ENCODE results near the gene PILRA. TPM values are rescaled to one million over a fixed set of nuclear protein-coding genes. Genes with fewer than 3 reads are reported as not detected.
"Not testable (repeated sequence)": the region's sequence is repeated elsewhere in the genome, so short reads cannot be mapped to it uniquely, and the experiment has no call there.

PILRA gene
- polyA plus RNA-seq, 1 of the 3 experiments (the other 2 are of a cell fraction) = 0.89 TPM

GRCh38 chr7:100364480-100364879 is 8.8 kb upstream of the PILRA start:
- no peaks in the 10 kb centered on the region for H3K9me3 ChIP-seq
- H3K9me2 ChIP-seq = no peaks in the 10 kb centered on the region
- ChIA-PET CTCF (interaction anchor here (0.9 to 2.1 kb wide), 4 partner anchors 10 to 104 kb away, joined by 3 to 7 read pairs (median 4); no protein-coding TSS in a partner anchor), POLR2A (interaction anchor here (1.1 kb wide), 1 partner anchor 17 kb away, joined by 3 read pairs; no protein-coding TSS in a partner anchor)
- TF ChIP-seq MEF2A (IDR thresholded peaks at IDR 0.05; ENCODE audit: borderline replicate concordance, low read depth) = no peak
- TF ChIP-seq EZH2phosphoT487 (IDR thresholded peaks at IDR 0.05; ENCODE audit: borderline replicate concordance, low read depth) = no peak
- TF ChIP-seq MXI1 (IDR thresholded peaks at IDR 0.05; ENCODE audit: low read depth, low read length) = no peak
- TF ChIP-seq IRF3 (IDR thresholded peaks at IDR 0.05; ENCODE audit: low read depth, low read length) = no peak
- TF ChIP-seq POLR2AphosphoS5 (IDR thresholded peaks at IDR 0.05; ENCODE audit: low read depth, low read length) = peak; percentile 45; the same call in 1 of the 2 replicates
- TF ChIP-seq, protein P1, sequence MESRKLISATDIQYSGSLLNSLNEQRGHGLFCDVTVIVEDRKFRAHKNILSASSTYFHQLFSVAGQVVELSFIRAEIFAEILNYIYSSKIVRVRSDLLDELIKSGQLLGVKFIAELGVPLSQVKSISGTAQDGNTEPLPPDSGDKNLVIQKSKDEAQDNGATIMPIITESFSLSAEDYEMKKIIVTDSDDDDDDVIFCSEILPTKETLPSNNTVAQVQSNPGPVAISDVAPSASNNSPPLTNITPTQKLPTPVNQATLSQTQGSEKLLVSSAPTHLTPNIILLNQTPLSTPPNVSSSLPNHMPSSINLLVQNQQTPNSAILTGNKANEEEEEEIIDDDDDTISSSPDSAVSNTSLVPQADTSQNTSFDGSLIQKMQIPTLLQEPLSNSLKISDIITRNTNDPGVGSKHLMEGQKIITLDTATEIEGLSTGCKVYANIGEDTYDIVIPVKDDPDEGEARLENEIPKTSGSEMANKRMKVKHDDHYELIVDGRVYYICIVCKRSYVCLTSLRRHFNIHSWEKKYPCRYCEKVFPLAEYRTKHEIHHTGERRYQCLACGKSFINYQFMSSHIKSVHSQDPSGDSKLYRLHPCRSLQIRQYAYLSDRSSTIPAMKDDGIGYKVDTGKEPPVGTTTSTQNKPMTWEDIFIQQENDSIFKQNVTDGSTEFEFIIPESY (IDR thresholded peaks at IDR 0.05; ENCODE audit: borderline replicate concordance, low read depth) = no peak
- TF ChIP-seq RFX5 (IDR thresholded peaks at IDR 0.05; ENCODE audit: low read length) = no peak
- H4K20me1 ChIP-seq (ENCODE audit: insufficient read depth) = no peaks in the 10 kb centered on the region
- H2AFZ ChIP-seq (ENCODE audit: low read depth) = no peak overlapping the region
- H3K79me2 ChIP-seq (ENCODE audit: insufficient read depth) = no peaks in the 10 kb centered on the region
- no peak overlapping the region for H3K4me2 ChIP-seq
- H3K4me3 ChIP-seq (ENCODE audit: low read depth in 2 of 2, low read length in 1 of 2) = no peak overlapping the region
- no peak for DNase-seq
- no peak overlapping the region for H3K9ac ChIP-seq
- no peaks in the 10 kb centered on the region for H3K4me1 ChIP-seq (ENCODE audit: control insufficient read depth in 1 of 2, insufficient read depth in 2 of 2, low read depth in 1 of 2, low read length in 1 of 2)
- no peaks in the 10 kb centered on the region for H3K27me3 ChIP-seq (ENCODE audit: insufficient read depth)
- H3F3A ChIP-seq (replicated peaks; ENCODE audit: insufficient read depth) = peaks cover 26% of the 10 kb centered on the region
- peaks cover 26 to 53% of the 10 kb centered on the region in 2 experiments for H3K36me3 ChIP-seq (replicated peaks in 1 of 2; ENCODE audit: control insufficient read depth in 1 of 2, insufficient read depth in 2 of 2, low read length in 1 of 2)
- no peak overlapping the region for H3K27ac ChIP-seq (ENCODE audit: low read depth in 2 of 2, low read length in 1 of 2)
- WGBS (ENCODE audit: low lambda C conversion rate) = 97% methylated on average over 6 of the region's 6 CpGs

- H3K27ac ChIP-seq (ENCODE audit: low read depth in 2 of 2, low read length in 1 of 2); H3K79me2 ChIP-seq (ENCODE audit: insufficient read depth); H3K4me3 ChIP-seq (ENCODE audit: low read depth in 2 of 2, low read length in 1 of 2); H2AFZ ChIP-seq (ENCODE audit: low read depth); H3K27me3 ChIP-seq (ENCODE audit: insufficient read depth); DNase-seq; H3K9me3 ChIP-seq; H3K4me1 ChIP-seq (ENCODE audit: control insufficient read depth in 1 of 2, insufficient read depth in 2 of 2, low read depth in 1 of 2, low read length in 1 of 2); H3K4me2 ChIP-seq; H4K20me1 ChIP-seq (ENCODE audit: insufficient read depth); POLR2A ChIA-PET; H3K9me2 ChIP-seq; H3K9ac ChIP-seq: not testable (repeated sequence)
- Histone ChIP-seq H3F3A (replicated peaks; ENCODE audit: insufficient read depth) (peaks cover 26% of the 10 kb centered on the region), H3K36me3 (replicated peaks in 1 of 2; ENCODE audit: control insufficient read depth in 1 of 2, insufficient read depth in 2 of 2, low read length in 1 of 2) (peaks cover 16 to 38% of the 10 kb centered on the region in 2 experiments)
- WGBS (ENCODE audit: low lambda C conversion rate) = 98% methylated on average over 7 of the region's 7 CpGs
- CTCF ChIA-PET = interaction anchor here (2.0 to 2.1 kb wide), 2 partner anchors 9 to 21 kb away, joined by 4 to 7 read pairs; no protein-coding TSS in a partner anchor
These were observed 7.3 kb upstream of the PILRA start for GRCh38 chr7:100365998-100366367.

Data from SK-N-SH (cell line).